Hippocampal formation (tissue), 2 donors: Measurements from ENCODE around the gene COL28A1.
"Not testable (repeated sequence)": the region's sequence is repeated elsewhere in the genome, so short reads cannot be mapped to it uniquely, and the experiment has no call there.

Source experiments
- DNase-seq, 2 donors: peaks; one replicate each; lab custom pipeline; 2025; lab: John Stamatoyannopoulos, UW

Gene COL28A1

GRCh38 chr7:7416031-7416858, 119.4 kb downstream of the COL28A1 start:
- DNase-seq = no peak

- no peak for DNase-seq
These were observed 120.7 kb downstream of the COL28A1 start for GRCh38 chr7:7414791-7415603.

GRCh38 chr7:7408001-7408770, 127.5 kb downstream of the COL28A1 start:
- DNase-seq = no peak

- no peak for DNase-seq
These were observed 130.2 kb downstream of the COL28A1 start for GRCh38 chr7:7405461-7405860.

GRCh38 chr7:7399707-7400106, 136.0 kb downstream of the COL28A1 start:
- no peak for DNase-seq

GRCh38 chr7:7395785-7396184, 139.9 kb downstream of the COL28A1 start:
- DNase-seq = no peak

GRCh38 chr7:7388164-7388563, 147.5 kb downstream of the COL28A1 start:
- DNase-seq = not testable (repeated sequence)

- no peak for DNase-seq
These were observed 150.3 kb downstream of the COL28A1 start for GRCh38 chr7:7385421-7385820.

- no peak for DNase-seq
These were observed 151.4 kb downstream of the COL28A1 start for GRCh38 chr7:7384228-7384627.

- no peak for DNase-seq
These were observed 160.1 kb downstream of the COL28A1 start for GRCh38 chr7:7375538-7375937.

GRCh38 chr7:7370076-7370475, 165.6 kb downstream of the COL28A1 start:
- DNase-seq = no peak

GRCh38 chr7:7369134-7369533, 166.5 kb downstream of the COL28A1 start:
- DNase-seq = no peak

GRCh38 chr7:7354674-7355073, 181.0 kb downstream of the COL28A1 start:
- no peak for DNase-seq

GRCh38 chr7:7352845-7353244, 182.8 kb downstream of the COL28A1 start:
- no peak for DNase-seq

- DNase-seq = no peak
These were observed 183.8 kb downstream of the COL28A1 start for GRCh38 chr7:7351832-7352231.

GRCh38 chr7:7351156-7351555, 184.5 kb downstream of the COL28A1 start:
- DNase-seq = no peak

- no peak for DNase-seq
These were observed 186.5 kb downstream of the COL28A1 start for GRCh38 chr7:7349156-7349555.

- no peak for DNase-seq
These were observed 188.6 kb downstream of the COL28A1 start for GRCh38 chr7:7347045-7347444.

- DNase-seq = no peak
These were observed 191.1 kb downstream of the COL28A1 start for GRCh38 chr7:7344583-7344982.

GRCh38 chr7:7335909-7336308, 199.8 kb downstream of the COL28A1 start:
- no peak for DNase-seq

GRCh38 chr7:7335215-7335614, 200.5 kb downstream of the COL28A1 start:
- no peak for DNase-seq

GRCh38 chr7:7333610-7334009, 202.1 kb downstream of the COL28A1 start:
- DNase-seq = no peak
